Measurements from ENCODE around the gene PRSS3.
A peak's percentile ranks its signal among the peaks of the same experiment; 100 is the strongest.

The PRSS3 gene

DNA sequence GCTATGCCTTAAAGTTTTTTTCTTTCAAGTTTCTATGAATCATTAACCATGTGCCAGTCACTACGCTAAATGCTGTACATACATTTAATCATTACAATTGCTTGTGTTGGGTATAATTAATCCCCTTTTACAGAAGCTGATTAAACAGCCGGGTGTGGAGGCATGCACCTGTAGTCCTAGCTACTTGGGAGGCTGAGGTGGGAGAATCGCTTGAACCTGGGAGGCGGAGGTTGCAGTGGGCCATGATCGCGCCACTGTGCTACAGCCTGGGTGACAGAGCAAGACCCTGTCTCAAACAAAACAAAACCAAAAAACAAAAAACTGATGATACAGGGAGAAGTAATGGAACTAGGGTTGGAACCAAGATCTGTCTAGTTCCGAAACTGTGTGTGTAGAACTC is 20.4 kb downstream of the PRSS3 start:
- TF ChIP-seq, protein P1, sequence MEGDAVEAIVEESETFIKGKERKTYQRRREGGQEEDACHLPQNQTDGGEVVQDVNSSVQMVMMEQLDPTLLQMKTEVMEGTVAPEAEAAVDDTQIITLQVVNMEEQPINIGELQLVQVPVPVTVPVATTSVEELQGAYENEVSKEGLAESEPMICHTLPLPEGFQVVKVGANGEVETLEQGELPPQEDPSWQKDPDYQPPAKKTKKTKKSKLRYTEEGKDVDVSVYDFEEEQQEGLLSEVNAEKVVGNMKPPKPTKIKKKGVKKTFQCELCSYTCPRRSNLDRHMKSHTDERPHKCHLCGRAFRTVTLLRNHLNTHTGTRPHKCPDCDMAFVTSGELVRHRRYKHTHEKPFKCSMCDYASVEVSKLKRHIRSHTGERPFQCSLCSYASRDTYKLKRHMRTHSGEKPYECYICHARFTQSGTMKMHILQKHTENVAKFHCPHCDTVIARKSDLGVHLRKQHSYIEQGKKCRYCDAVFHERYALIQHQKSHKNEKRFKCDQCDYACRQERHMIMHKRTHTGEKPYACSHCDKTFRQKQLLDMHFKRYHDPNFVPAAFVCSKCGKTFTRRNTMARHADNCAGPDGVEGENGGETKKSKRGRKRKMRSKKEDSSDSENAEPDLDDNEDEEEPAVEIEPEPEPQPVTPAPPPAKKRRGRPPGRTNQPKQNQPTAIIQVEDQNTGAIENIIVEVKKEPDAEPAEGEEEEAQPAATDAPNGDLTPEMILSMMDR (IDR thresholded peaks at IDR 0.05; ENCODE audit: low read depth, low read length), result no peak
- no peak for DNase-seq (ENCODE audit: low read depth in 2 of 2)
- no peak overlapping the region for H3K4me3 ChIP-seq (replicated peaks in 1 of 2; ENCODE audit: low read depth in 2 of 2, low read length in 2 of 2)

DNA sequence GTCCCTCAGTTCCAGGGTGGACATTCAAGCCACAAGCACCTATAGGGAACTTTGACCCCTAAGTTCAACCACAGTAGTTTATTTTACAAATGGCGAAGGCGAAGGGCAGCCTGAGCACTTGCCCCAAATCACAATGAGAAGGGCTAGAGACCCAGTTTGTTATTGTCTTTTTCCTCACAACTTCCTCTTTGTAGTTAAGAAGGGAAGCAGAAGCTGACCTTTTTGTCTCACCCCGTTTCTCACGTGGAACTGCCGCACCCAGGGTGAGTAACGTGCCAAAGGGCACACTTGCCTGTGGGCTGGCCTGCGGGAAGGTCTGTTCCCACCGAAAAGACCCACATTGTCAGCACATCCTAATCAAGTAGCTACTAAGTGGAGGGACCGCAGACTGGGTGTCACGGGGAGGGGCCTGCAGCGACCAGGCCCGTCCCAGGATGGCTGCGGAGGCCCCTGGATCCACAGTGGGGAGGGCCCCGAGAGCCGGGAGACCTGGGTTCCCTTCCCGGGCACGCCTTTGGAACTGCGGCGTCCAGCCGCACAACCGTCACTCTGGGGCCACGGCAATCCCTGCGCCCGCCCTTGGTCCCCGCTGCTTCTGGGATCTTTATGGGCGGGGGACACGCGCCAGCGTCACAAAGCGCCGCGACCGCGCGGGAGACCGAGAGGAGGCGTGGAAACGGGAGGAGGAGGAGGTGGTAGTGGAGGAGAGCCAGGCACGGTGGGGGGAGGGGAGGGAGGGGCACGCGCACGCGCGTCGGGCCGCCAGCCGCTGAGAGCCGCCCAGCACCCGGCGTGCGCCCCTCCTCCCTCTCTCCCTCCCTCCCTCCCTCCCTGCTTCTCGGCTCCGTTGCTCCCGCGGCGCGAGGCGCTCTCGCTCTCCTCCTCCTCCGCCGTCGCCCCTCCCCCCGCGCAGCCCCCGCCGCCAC is 21.2 kb downstream of the PRSS3 start, which contains the start of gene UBE2R2:
UBE2R2 (plus strand) TSS at position 834 of the 926 bp plus-strand sequence. CDS start 598 bp downstream, outside the sequence.
- peak; percentile 91 to 96 for DNase-seq (ENCODE audit: low read depth in 2 of 2)
- H3K4me3 ChIP-seq (replicated peaks in 1 of 2; ENCODE audit: low read depth in 2 of 2, low read length in 2 of 2), result peak within 1 kb of the TSS; percentile 85 to 90
- TF ChIP-seq, protein P1 (IDR thresholded peaks at IDR 0.05; ENCODE audit: low read depth, low read length), result no peak

DNA sequence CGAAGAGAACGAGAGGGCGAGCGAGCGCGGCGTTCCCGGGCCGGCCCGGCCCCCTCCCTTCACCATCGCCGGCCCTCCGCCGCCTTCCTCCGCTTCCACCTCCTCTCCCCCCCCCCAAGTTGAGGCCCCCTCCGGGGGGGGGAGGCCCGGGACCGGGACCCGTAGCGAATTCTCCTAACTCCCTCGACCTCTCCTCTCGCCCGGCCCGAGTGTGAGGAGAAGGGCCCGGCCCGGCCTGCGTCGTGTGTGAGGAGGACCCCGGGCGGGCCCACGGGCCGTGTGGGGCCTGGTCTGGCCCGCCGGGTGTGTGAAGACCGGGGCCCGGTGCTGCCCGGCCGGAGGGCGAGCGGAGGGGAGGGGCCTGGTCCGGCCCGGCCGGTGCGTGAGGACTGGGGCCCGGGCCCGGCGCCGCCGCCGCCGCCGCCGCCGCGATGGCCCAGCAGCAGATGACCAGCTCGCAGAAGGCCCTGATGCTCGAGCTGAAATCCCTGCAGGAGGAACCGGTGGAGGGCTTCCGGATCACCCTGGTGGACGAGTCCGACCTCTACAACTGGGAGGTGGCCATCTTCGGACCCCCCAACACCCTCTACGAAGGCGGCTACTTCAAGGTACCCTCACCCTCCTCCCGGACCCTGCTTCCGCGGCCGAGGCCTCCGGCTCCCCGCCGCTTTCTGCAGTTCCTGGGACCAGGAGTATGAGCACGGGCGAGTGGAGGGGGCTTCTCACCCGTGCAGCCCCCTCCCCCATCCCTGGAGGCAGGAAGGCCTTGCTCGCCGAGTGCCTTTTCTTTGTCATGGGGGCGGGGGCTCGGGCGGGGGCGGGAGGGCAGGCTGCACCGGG is 22.2 kb downstream of the PRSS3 start:
- peak; percentile 72 to 73 for DNase-seq (ENCODE audit: low read depth in 2 of 2)
- TF ChIP-seq, protein P1 (IDR thresholded peaks at IDR 0.05; ENCODE audit: low read depth, low read length), result peak; percentile 25

DNA sequence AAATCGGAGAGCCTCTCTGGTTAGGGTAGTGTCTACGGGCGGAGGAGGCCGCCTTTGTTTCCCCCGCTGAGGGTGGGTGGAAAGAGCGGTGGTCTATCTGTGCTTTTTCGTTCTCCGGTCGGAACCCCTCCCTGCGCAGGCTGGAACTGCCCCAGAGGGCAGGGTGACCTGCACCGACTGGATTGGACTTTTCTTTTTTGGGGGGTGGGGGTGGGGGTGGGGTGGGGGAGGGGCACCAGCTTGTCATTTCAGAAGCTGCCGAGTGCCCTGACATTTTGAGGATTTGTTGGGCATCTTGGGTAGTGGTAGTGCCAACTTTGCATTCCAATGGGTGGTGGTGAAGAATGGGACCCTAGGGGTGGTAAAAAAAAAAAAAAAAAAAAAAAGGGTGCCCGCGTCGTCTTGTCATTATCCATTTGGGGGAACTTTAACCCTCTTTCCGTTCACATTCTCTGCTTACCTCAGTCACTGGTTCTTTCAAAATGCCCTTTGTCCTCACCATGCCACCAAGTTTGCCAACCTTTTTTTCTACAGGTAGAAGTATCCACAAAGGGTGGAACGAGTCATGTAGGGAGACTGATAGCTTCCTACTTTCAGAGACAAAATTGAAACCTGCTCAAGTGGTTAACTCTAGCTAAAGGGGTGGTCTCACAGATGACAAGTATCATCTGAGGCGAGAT is 22.9 kb downstream of the PRSS3 start:
- H3K4me3 ChIP-seq (replicated peaks in 1 of 2; ENCODE audit: low read depth in 2 of 2, low read length in 2 of 2), result peak overlapping the region; percentile 85 to 90
- TF ChIP-seq, protein P1 (IDR thresholded peaks at IDR 0.05; ENCODE audit: low read depth, low read length), result no peak
- no peak for DNase-seq (ENCODE audit: low read depth in 2 of 2)

More for the DNA sequence above, 22.2 kb downstream of the PRSS3 start:
- peak overlapping the region; percentile 85 to 90 for H3K4me3 ChIP-seq (replicated peaks in 1 of 2; ENCODE audit: low read depth in 2 of 2, low read length in 2 of 2)

DNA sequence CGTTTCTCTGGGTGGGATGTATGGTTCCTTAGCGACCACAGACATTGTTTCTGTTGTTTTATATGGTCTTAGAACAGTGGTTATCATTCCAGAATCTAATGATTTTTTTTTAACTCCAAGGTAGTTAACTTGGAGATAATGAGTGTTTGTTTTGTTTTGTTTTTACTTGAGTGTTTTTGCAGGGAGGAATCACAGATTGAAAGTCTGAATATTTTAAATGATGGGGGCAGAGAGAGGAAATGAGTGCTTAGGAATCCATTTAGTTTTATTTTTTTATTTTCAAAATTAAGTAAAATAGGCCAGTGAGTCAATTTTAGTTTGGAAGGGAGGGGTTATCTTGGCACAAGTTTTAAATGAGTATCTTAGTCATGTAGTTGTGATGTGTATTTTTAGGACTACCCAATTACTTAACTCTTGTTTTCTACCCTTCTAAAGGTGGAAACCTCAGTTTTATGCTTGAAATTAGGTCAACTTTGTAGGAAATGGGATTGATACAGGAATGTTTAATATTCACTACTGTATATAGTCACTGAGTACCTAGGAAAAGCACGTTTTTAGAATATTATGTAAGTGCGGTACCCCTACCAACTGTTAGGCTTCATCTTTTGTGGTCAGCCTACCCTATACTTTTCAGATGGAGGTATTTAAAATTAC is 23.6 kb downstream of the PRSS3 start:
- peak; percentile 35 to 67 for DNase-seq (ENCODE audit: low read depth in 2 of 2)
- H3K4me3 ChIP-seq (replicated peaks in 1 of 2; ENCODE audit: low read depth in 2 of 2, low read length in 2 of 2), result peak overlapping the region; percentile 85 to 90
- TF ChIP-seq, protein P1 (IDR thresholded peaks at IDR 0.05; ENCODE audit: low read depth, low read length), result no peak

Data from cardiac fibroblast (primary cell).